M059J (cell line): Measurements from ENCODE around the gene KAZN. TPM values are rescaled to one million over a fixed set of nuclear protein-coding genes. Genes with fewer than 3 reads are reported as not detected.
A peak's percentile ranks its signal among the peaks of the same experiment; 100 is the strongest.

Experiments
- DNase-seq: peaks from one replicate; pipeline ENCODE4 v3.0.0-alpha.2; 2012; ENCODE audit warnings: low read depth
- total RNA-seq: library from RNA; depleted of rRNA; stranded (reverse); fragments of >200 nt; shearing (Covaris generic); gene quantifications from 2 replicates; pipeline ENCODE4 v1.2.3, GENCODE V29; 2014

KAZN gene
- total RNA-seq, 1 experiment from 2014 or later: 6.4 TPM

- peak; percentile 60 for DNase-seq
Observed at GRCh38 chr1:14677292-14677971, 78.9 kb downstream of the KAZN start.

- DNase-seq: no peak
Observed at GRCh38 chr1:14678011-14678638, 79.6 kb downstream of the KAZN start.

- no peak for DNase-seq
Observed at GRCh38 chr1:14679027-14679688, 80.7 kb downstream of the KAZN start.

GRCh38 chr1:14681182-14681581, 82.7 kb downstream of the KAZN start:
- DNase-seq: peak; percentile 66

GRCh38 chr1:14682941-14683621, 84.6 kb downstream of the KAZN start:
- DNase-seq: peak; percentile 32

- DNase-seq: no peak
Observed at GRCh38 chr1:14685078-14685477, 86.6 kb downstream of the KAZN start.

GRCh38 chr1:14686701-14687100, 88.2 kb downstream of the KAZN start:
- no peak for DNase-seq

GRCh38 chr1:14687147-14687546, 88.7 kb downstream of the KAZN start:
- no peak for DNase-seq

GRCh38 chr1:14689996-14690615, 91.6 kb downstream of the KAZN start:
- peak; percentile 85 for DNase-seq

- peak; percentile 31 for DNase-seq
Observed at GRCh38 chr1:14693949-14694348, 95.5 kb downstream of the KAZN start.

GRCh38 chr1:14694589-14694988, 96.1 kb downstream of the KAZN start:
- no peak for DNase-seq

GRCh38 chr1:14696761-14697160, 98.3 kb downstream of the KAZN start:
- no peak for DNase-seq

GRCh38 chr1:14697353-14697752, 98.9 kb downstream of the KAZN start:
- no peak for DNase-seq

- no peak for DNase-seq
Observed at GRCh38 chr1:14698314-14698713, 99.8 kb downstream of the KAZN start.

GRCh38 chr1:14699620-14700019, 101.1 kb downstream of the KAZN start:
- peak; percentile 51 for DNase-seq

GRCh38 chr1:14704846-14705245, 106.4 kb downstream of the KAZN start:
- peak; percentile 73 for DNase-seq

GRCh38 chr1:14705824-14706223, 107.3 kb downstream of the KAZN start:
- DNase-seq: no peak

- no peak for DNase-seq
Observed at GRCh38 chr1:14706631-14707030, 108.1 kb downstream of the KAZN start.

- DNase-seq: peak; percentile 46
Observed at GRCh38 chr1:14707531-14708445, 109.3 kb downstream of the KAZN start.

GRCh38 chr1:14710331-14710730, 111.8 kb downstream of the KAZN start:
- DNase-seq: no peak

GRCh38 chr1:14712136-14712535, 113.7 kb downstream of the KAZN start:
- no peak for DNase-seq
